ENCODE data around the gene CAPN14.

DNA sequence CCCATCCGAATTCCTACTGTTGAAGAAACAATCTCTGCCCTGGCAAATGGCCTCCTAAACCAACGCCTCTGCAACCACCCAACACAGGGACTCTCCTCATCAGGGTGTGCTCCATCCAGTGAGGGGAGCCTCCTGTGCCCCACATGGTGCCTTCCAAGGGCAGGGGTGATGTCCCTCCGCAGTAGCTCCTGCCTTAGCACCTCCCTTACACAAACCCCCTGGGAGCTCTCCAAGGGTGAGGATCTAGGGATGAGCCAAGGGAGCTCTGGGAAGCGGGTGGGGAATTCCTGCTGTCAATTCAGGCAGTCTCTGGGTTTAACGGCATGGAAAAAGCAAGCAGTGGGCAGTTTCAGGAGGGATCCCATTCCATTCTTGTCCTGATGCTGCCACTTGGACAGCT, 82.8 kb downstream of the CAPN14 start:
- TF ChIP-seq POLR2A (IDR thresholded peaks at IDR 0.05; ENCODE audit: low read length) (no peak), GATA1 (IDR thresholded peaks at IDR 0.05; ENCODE audit: low read depth, low read length) (no peak)
